ENCODE measurements around the gene NLK.
A peak's percentile ranks its signal among the peaks of the same experiment; 100 is the strongest.
"Not testable (repeated sequence)": the region's sequence is repeated elsewhere in the genome, so short reads cannot be mapped to it uniquely, and the experiment has no call there.

NLK gene

DNA sequence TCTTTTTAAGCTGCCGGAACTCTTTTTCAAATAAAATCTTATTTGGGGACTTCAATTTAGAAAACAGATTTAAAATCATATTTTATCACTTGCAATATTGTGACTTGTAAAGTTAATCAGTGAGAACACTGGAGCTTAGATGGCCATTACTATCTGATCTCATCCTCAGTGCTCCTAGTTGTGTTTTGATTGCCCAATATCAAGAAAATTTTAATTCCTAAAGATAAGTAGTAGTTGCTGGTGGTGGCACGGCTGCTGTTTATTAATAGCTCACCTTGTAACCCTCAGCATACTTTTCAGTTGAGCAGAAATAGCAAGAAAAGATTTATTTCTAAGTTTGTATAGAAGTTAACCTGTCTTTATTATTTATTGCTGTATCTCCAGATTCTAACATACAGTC, 124.0 kb downstream of the NLK start:
- DNase-seq: no peak

GRCh38 chr17:28169621-28170349, 127.3 kb downstream of the NLK start:
- DNase-seq: no peak

DNA sequence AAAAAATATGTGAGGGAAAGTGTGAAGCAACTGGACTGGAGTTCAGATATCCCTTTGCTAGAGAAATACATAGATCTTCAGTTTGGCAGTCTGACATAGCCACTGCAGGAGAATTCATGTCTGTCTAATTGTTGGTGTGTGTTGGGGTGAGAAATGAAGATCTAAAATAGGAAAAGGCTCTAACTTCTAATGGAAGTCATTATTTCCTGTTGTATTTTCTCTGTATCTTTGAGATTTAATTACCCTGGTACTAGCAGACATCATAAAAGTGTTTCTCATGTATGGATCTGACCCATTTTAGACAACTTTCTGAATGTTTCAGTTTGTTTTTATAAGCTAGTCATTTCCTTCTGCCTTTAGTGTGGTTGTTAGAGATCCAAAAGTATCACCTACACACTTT, 128.3 kb downstream of the NLK start:
- no peak for DNase-seq

- no peak for DNase-seq
These were observed 130.6 kb downstream of the NLK start for GRCh38 chr17:28173031-28173561.

DNA sequence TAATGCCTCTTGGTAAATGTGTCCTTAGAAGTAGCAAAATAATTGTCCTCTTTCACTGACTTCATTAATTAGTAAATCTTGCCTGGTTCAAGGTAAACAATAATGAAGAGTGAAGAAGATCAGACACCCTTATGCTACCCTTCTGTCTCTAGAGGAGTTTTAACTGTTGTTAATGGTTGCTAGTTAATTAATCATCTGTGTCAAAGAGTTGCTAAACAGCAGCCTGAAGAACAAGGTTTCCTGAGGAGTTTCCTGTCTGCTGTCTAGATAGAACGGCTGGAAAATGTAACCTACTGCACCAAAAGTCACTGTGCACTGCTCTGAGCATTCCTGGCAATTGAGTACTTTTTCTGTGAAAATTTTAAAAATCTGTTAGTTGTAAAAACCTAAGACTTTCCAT, 131.3 kb downstream of the NLK start:
- no peak for DNase-seq

DNA sequence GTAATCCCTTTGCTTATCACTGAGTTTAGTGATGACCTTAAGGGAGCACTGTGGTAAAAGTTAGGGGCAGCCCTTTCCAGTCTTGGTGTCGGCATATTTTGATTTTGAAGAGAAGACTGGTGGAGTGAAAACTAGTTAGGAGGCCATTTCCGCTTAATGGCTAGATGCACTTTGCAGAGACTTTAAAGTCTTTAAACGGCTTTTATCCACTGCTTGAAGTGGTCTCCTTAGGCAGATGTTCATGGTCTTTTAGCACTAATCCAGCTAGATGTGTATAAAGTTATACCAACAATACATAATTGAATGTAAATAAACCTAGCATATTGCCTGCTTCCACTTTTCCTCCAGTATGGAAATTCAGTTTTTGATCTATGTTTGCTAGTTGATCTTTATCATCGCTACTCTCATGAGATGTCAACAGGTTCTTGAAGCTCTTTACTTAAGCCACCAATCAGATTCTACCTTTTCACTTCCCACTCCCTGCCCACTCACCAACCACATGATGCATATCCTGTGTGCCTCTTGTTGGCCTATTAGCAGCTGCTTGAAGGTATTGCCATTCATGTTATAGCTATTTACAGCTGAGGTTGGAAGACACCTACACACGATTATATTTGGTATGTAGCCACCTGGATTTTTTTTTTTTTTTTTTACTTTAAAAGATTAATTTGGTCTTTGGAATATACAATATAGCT, 132.0 kb downstream of the NLK start:
- peak; percentile 7 to 19 for DNase-seq

- DNase-seq: no peak
These were observed 134.9 kb downstream of the NLK start for GRCh38 chr17:28177351-28177750.

DNA sequence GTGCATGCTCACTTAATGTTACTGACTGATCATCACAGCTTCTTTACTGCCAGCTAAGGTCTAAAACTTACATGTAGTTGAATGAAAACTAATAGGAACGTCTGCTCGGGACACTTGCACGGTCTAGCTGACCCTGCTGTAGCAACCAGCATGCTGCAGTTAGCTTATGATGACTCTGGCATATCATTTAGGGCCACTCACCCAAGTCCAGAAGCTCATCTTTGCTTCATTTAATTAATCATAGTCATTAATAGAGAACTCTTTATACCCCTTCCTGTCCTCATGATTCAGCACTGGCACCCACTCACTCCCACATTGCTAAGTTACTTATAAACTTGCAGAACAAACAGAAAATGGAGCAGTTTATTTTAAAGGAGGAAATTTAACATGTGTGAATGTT, 136.3 kb downstream of the NLK start:
- no peak for DNase-seq

GRCh38 chr17:28180449-28180848, 138.0 kb downstream of the NLK start:
- DNase-seq: no peak

DNA sequence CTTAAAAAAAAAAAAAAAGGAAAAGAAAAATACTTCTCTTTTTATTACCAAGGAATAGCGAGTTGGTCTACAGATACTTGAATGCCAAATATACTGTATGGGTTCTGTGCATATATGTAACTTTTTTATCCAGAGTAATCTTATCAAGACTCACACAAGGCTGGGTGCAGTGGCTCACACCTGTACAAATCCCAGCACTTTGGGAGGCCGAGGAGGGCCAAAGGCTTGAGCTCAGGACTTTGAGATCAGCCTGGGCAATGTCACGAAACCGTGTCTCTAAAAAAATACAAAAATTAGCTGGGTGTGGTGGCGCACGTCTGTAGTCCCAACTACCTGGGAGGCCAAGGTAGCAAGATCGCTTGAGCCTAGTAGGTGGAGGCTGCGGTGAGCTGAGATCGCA, 139.1 kb downstream of the NLK start:
- no peak for DNase-seq

DNA sequence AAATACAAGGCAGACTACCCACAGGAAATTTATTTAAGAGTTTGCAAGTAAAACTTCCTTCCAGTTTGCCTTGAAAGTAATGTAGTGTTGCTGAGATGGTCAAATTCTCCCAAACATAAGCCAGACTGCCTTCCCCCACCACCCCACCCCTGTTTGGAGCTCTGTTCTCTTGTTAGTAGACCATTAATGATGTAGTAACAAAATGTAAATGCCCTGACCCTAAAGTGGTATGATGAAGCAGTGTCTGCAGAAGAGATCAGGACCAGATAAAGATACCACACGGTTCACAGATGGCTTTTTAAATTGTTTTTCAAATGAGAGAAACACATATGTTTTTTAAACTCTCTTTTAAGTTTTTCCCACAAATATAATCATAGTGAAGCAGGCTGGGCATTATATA, 140.1 kb downstream of the NLK start:
- no peak for DNase-seq

DNA sequence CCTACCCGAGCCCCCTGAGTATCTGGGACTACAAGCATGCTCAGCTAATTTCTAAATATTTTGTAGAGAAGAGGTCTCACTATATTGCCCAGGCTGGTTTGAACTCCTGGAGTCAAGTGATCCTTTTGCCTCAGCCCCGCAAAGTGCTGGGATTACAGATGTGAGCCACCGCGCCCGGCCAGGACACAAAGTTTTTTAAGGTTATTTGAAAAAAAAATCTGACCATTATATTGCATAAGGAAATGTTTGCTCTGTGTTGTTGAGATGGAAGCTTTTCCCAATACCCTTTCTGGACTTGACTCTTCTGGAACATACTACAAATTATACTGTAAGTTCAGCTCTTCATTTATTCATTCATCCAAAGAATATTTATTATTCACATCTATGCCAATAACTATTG, 143.2 kb downstream of the NLK start:
- DNase-seq: no peak

- not testable (repeated sequence) for DNase-seq
These were observed 144.0 kb downstream of the NLK start for GRCh38 chr17:28186472-28186871.

- DNase-seq: no peak
These were observed 145.5 kb downstream of the NLK start for GRCh38 chr17:28187931-28188330.

- no peak for DNase-seq
These were observed 146.4 kb downstream of the NLK start for GRCh38 chr17:28188841-28189263.

DNA sequence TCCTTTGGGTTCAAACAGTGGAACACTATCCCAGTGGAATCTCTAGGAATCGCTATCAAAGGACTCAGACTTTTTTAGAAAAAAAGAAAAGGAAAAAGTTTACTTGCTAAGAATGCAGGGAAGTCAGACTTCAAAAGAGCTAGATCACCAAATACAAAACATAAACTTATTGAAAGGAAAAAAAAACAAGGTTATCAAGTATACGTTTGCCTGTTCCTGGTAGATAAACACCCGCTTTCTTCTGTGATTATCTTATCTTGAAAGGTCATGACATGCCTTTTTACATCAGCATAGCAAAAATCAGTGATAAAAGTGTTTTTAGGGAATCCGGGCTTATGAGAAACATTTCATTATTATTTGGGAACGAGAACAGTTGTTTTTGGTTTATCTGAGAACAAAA, 147.2 kb downstream of the NLK start:
- no peak for DNase-seq

DNA sequence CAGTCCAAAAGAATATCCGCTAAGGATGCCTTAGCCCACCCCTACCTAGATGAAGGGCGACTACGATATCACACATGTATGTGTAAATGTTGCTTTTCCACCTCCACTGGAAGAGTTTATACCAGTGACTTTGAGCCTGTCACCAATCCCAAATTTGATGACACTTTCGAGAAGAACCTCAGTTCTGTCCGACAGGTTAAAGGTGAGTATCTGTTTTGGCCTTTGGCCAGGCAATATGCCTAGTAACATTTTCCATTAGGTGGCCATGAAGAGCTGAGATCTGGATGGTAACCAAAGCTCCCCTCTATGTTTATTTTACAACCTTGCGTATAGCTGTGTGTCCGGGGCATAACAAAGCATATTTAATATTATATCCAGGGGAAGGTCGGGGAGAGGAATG, 148.5 kb downstream of the NLK start:
- no peak for DNase-seq

DNA sequence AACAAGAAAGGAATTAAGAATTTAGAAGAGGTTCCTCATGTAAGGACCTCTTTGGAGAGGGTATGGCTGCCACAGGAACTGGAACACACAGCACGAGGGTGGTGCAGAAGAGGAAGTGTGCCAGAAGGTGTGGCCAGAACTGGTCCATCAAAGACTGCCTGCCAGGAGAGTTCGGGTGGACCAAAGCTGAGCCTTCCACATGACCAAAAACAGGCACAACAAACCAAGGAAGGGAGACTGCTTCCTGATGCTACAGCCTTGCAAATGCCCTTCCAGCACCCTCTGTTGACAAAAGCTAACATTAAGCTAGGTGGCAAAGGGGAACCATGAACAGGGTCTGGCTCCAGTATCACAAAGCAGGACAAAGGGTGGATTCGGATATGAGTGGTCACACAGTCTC, 150.8 kb downstream of the NLK start:
- no peak for DNase-seq

GRCh38 chr17:28194382-28194781, 151.9 kb downstream of the NLK start:
- DNase-seq: no peak

DNA sequence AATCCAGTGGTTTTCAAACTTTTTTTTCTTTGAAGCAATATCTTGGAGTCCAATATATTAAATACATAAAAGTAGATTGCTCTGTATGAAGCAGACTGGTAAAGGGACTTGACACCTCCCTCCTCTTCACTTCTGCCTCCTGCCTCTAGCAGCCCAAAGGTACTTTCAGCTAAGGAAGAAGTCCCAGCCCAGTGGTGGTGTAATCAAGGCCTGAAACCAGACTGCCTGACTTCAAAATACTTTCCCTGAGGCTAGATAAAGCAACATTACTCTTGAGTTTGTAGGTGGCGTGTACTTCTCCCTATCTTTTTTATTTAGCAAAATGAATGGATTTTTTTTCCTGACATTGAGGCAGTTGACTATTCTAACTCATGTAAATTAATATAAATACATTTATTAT, 154.2 kb downstream of the NLK start:
- no peak for DNase-seq

DNA sequence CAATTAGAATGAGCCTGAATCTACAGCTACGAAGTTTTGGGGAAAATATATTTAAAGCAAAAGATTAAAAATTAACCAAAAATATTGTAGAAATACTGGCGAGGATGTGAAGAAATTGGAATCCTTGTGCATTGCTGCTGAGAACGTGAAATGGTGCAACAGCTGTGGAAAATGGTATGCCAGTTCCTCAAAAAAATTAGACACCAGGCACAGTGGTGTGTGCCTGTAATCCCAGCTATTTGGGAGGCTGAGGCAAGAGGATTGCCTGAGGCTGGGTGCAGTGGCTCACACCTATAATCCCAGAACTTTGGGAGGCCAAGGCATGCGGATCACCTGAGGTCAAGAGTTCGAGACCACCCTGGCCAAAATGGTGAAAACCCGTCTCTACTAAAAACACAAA, 156.6 kb downstream of the NLK start:
- no peak for DNase-seq

DNA sequence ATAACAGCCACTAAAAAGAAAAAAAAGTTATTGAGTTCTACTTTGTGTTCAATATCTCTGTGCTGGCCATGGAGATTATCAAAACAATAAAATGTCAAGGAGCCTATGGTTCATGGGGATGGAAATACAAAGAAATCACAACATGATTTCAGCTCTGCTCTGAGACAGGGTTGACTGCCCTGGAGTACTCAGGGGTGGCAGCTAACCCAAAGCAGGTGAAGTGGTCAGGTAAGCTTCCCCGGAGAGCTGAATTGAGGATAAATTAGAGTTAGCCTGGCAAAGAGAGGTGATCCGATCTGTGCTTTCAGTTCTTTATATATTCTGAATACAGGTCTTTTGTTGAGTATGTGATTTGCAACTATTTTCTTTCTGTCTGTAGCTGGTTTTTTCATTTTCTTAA, 157.3 kb downstream of the NLK start:
- no peak for DNase-seq

- DNase-seq: no peak
These were observed 158.8 kb downstream of the NLK start for GRCh38 chr17:28201315-28201714.

GRCh38 chr17:28204244-28204643, 161.8 kb downstream of the NLK start:
- DNase-seq: no peak

DNA sequence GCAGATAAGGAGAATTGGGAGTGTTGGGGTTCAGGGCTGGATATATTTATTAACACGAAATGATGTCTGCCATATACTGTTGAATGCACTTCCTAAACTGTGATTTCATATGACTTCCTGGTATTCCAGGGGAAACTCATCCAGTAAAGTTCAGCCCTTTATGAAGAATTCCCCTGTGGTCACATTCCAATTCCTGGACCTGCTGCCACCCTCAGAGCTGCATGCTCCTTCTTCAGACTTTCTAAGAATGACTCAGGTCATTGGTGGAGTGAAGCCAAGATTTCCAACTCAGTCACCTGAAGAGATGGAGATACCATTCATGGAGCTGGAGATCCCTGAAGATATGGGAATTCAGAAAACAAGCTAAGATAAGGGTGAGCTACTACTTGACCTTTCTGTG, 162.3 kb downstream of the NLK start:
- no peak for DNase-seq
